NCI-H1930 (cell line): ENCODE data around the gene CORO1C.
"Not testable (repeated sequence)": the region's sequence is repeated elsewhere in the genome, so short reads cannot be mapped to it uniquely, and the experiment has no call there.

Experiments
- DNase-seq, 2 experiments: peaks; one replicate each; lab custom pipeline; 2025; lab: John Stamatoyannopoulos, UW

Gene CORO1C

GRCh38 chr12:108672054-108672453, 59.3 kb downstream of the CORO1C start:
- DNase-seq = no peak

DNA sequence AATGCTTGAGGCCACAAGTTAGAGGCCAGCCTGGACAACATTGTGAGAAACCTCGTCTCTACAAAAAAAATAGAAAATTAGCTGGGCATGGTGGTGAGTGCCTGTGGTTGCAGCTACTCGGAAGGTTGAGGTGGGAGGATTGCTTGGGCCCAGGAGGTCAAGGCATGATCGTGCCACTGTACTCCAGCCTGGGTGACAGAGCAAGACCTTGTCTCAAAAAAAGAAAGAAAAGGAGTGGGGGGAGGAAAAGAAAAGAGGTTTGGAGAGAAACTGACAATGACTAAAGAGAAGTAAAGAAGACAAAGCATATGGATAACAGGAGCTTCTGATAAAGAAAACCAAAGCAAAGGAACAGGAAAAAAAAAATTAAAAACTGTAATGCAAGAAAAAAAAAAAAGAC, 60.2 kb downstream of the CORO1C start:
- DNase-seq = no peak

- no peak for DNase-seq
Measured at GRCh38 chr12:108670066-108670631, 61.2 kb downstream of the CORO1C start.

- no peak for DNase-seq
Measured at GRCh38 chr12:108668542-108668941, 62.8 kb downstream of the CORO1C start.

- DNase-seq = no peak
Measured at GRCh38 chr12:108668063-108668462, 63.3 kb downstream of the CORO1C start.

DNA sequence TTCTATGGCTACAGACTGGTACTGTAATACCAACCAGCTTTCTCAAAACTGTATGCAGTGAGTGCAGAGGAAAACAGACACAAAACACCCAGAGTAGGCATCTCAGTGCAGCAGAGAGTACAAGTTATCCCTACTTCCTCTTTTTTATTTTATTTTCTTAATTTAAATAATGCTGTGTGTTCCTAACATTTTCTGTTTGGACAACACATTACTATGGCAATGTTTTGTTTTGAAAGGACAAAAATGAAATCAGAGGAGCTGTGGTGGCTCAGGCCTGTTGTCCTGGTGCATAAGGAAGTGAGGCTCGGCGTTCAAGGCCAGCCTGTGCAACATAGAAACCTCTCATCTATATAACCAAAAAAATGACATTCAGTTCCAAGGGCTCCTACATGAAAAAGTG, 64.0 kb downstream of the CORO1C start:
- no peak for DNase-seq

DNA sequence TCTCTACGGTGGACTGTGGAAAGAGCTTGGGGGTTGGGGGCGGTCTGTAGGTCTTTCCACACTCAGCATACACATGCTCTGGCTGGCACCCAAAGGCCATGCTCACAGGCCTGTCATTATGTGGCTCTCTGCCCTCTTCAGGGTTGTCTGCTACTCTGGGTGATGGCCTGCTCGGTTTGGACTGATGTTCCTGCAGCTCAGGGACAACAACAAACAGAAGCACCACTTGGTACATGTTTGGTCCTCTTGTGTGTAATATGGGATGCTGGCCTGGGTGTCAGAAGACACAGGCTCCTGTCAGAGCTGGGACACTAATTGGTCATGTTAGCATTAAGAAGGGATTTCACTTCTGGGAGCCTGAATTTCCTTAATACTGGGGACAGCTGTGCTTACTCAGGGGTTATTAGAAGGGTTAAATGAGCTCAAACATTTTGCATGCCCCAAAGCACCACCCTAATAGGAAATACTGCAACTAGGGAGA, 64.9 kb downstream of the CORO1C start:
- DNase-seq = no peak

DNA sequence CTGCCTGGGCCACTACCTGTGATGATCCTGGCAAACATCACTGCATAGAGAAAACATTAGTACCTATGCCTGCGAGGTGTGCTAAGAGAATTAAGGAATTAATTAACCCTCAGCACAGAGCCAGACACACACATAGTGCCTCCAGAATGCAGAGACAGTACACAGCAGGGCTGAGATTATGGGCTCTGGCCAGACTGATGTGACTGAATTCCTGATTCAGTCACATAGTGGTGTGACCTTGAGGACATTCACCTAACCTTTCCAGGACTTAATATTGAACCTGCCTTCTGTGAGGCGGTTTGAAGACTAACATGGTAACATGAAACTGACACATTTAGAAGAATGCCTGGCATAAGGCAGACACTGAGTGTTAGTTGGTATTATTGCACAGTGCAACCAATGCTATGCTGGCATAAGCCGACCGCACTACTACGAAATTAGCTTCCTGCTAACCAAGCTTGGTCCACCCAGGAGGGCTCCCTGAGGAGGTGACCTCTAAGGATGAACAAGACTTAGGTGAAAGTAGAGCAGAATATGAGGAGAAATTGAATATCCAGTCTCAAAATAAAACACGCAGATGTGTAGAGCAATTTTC, 65.6 kb downstream of the CORO1C start:
- DNase-seq = no peak

GRCh38 chr12:108664338-108665258, 66.7 kb downstream of the CORO1C start:
- peak; percentile 45 to 52 for DNase-seq

DNA sequence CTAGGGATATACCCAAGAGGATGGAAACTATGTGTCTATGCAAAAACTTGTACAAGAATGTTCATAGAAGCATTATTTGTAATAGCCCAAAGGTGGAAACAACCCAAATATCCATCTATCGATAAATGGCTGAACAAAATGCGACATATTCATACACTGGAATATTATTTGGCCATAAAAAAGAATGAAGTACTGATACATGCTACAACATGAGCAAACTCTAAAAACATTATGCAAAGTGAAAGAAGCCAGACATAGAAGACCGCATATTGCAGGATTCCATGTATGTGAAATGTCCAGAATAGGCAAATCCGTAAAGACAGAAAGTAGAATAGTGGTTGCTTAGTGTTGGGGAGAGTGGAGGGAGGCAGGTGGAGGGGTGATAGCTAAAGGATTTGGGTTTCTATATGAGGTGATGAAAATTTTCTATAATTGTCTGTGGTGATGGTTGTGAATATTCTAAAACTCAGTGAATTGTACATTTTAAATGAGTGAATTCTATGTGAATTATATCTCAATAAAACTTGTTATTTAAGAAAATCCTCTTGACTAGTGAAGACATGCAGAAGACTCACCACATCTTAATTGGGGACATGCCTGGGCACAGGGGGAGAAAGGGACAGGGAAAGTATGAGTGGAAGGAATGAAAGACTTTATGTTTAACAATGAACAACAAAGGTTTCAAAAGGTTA, 67.8 kb downstream of the CORO1C start:
- DNase-seq = no peak

GRCh38 chr12:108658115-108658514, 73.2 kb downstream of the CORO1C start:
- not testable (repeated sequence) for DNase-seq

DNA sequence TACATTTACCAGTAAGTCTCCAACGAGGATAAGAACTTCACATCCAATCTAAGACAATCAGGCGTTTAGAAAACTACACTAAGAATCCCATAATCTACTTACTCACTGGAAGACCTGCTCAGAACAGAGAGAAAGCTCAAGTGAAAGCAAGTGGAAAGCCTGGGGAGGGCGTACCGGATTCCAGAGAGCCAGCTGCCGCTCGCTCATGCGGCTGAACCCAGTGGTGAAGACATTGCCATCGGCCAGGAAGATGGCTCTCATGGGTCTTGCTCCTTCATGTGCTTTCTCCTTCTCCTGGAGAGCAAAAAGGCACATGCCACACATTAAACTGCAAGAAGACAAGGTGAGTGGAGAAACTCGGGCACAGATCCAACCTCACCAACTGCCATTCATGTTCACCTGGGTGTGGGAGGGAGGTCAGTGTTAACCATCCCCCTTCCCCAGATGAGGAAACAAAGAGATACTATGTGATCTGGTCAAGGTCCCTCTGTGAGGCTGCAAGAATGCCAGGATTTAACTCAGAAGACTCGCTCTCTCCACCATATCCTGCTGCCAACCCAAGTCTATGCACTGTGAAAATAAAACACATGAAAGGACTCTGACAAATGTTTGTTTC, 74.1 kb downstream of the CORO1C start:
- no peak for DNase-seq

GRCh38 chr12:108656247-108656646, 75.1 kb downstream of the CORO1C start:
- not testable (repeated sequence) for DNase-seq

DNA sequence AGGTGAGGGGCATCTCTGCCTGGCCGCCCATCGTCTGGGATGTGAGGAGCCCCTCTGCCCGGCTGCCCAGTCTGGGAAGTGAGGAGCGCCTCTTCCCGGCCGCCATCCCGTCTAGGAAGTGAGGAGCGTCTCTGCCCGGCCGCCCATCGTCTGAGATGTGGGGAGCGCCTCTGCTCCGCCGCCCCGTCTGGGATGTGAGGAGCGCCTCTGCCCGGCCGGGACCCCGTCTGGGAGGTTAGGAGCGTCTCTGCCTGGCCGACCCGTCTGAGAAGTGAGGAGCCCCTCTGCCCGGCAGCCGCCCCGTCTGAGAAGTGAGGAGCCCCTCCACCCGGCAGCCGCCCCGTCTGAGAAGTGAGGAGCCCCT, 75.5 kb downstream of the CORO1C start:
- DNase-seq = not testable (repeated sequence)

DNA sequence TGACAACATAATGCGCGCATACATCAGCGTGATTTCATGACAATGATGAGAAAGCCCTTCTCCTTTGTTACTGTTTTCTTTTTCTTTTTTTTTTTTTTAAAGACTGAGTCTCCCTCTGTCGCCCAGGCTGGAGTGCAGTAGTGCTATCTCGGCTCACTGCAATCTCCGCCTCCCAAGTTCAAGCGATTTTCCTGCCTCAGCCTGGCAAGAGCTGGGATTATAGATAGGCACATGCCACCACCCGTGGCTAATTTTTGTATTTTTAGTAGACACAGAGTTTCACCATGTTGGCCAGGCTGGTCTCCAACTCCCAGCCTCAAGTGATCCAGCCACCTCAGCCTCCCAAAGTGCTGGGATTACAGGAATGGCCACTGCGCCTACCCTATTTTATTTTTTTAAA, 76.7 kb downstream of the CORO1C start:
- not testable (repeated sequence) for DNase-seq

DNA sequence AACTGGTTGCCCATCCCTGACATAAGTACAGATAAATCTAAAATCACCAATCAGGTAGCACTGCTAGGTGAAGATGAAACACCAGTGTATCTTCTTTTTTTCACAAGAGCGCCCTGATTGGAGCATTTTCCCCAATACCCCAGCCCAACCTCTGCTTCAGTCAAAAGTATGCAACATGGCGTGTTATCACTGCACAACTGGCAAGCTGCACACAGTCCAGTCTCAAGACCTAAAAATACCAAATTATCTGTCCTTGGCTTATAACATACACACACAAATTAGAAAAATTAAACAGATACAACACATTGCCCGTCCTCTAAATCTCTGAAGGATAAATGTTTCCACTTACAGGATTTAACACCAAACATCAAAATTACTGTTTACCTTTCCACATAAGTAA, 77.4 kb downstream of the CORO1C start:
- no peak for DNase-seq

DNA sequence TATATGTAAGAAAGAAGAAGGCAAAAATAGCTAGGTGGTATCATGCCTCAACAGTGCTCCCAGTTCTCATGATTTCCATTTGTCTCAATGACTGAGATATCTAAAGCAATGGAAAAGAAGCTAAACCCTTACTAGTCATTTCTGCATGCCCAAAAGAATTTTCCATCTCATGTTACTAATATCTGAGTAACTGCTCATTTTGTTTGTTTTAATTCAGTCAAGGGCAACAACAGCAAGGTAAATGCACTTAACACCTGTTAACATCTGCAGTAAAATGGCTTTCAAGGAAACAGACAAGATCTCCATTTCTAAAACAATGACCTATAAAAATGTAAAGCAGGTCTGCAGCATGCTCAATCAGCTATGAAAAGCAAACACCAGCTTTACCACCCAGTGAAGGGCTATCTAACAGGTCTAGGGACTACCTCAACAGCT, 78.2 kb downstream of the CORO1C start:
- DNase-seq = no peak

GRCh38 chr12:108650083-108650482, 81.2 kb downstream of the CORO1C start:
- no peak for DNase-seq

DNA sequence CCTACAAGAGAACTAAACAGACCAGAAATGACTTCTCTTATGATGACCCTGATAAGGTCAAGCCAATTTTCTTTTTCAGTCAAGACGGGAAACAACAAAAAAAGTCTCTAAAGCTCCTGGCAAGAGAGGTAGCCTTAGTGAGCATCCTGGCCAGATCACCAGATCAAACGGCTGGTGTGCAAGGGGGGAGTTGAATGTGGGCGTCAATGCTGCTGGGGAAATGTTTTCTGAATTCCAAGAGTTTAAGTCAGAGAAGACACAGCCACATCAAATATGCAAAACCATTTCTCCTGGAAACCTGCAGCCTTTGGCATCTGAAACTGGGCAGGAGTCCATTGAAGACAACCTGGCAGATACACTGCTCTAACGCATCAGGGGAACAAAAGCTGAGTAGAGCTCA, 81.6 kb downstream of the CORO1C start:
- DNase-seq = no peak

- no peak for DNase-seq
Measured at GRCh38 chr12:108649126-108649525, 82.2 kb downstream of the CORO1C start.

DNA sequence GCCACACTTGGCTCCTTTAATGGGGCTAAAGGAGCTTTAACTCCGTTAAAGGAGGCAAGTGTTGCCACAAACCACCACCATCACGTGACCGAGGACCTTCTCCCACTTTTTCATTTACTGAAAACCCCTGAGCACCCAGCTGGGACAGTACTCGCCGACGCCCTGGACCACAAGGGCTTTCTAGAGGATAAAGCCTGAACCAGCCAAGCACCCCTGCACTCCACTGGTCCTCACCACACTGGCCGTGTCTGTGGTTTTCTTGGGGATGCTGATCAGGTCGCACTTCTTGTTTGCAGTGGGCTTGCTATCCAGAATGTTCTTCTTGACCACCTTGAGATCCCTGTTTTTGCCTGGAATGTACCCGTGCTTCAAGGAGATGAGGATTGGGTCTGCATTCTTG, 82.9 kb downstream of the CORO1C start:
- no peak for DNase-seq
